GM10266 (cell line): ENCODE data around the gene AIP.

Experiments used
- DNase-seq: peaks from one replicate; pipeline ENCODE4 v3.0.0; 2012; ENCODE audit errors: extremely low spot score
- TF ChIP-seq, protein P1 (sequence below): IDR thresholded peaks from 2 replicates; pipeline ENCODE4 v1.5.1; 2012; ENCODE audit warnings: mild to moderate bottlenecking, low read depth; ENCODE audit not compliant: control insufficient read depth, insufficient read depth; ENCODE audit errors: missing control alignments

The AIP gene

DNA sequence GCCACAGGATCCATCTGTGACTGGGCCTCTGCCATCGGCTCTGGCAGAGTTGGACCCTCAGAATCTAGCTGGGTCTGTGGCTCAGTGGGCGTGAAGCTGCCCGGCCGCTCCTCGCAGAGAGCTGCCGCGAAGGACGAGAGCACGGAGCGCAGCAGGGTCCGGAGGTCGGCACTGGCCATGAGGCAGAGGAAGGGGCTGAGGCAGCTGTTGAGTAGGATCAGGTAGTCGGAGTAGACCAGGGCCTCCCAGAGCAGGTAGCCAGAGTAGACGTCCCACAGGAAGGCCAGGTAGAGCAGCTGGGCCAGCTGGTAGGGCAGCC lies 31.2 kb upstream of the AIP start:
- TF ChIP-seq, protein P1, sequence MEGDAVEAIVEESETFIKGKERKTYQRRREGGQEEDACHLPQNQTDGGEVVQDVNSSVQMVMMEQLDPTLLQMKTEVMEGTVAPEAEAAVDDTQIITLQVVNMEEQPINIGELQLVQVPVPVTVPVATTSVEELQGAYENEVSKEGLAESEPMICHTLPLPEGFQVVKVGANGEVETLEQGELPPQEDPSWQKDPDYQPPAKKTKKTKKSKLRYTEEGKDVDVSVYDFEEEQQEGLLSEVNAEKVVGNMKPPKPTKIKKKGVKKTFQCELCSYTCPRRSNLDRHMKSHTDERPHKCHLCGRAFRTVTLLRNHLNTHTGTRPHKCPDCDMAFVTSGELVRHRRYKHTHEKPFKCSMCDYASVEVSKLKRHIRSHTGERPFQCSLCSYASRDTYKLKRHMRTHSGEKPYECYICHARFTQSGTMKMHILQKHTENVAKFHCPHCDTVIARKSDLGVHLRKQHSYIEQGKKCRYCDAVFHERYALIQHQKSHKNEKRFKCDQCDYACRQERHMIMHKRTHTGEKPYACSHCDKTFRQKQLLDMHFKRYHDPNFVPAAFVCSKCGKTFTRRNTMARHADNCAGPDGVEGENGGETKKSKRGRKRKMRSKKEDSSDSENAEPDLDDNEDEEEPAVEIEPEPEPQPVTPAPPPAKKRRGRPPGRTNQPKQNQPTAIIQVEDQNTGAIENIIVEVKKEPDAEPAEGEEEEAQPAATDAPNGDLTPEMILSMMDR = no peak
- no peak for DNase-seq

DNA sequence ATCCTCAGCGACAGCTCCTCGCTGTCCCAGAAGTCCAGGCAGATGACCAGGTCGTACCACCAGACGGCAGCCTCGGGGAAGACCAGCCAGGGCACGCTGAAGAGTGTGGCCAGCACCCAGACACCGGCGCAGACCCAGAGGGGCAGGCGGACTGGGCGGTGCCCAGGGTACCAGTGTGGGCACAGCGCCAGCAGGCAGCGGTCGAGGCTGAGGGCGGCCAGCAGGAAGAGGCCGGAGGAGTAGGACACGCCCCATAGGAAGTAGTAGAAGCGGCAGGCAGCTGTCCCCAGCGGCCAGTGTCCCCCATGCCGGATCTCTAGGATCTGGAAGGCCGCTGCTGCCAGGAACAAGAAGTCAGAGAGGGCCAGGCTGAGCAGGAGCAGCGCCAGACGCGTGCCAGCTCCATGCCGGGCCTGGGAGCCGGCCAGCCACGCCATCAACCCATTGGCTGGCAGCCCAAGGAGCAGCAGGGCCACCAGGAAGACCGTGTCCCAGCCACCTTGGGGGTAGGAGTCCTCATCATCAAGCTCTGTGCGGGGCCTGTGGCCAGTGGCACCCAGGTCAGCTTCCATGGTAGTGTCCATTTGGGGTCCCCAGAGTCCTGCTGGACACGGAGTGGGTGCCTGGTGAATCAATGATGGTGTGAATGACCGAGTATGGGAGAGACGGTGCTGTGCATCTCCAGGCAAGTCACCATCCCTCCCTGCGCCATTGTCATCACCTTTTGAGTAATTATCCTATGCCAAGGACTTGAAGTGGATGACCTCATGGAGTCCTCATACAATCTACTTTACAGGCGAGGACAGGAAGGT lies 30.5 kb upstream of the AIP start, which contains the start of gene GPR152:
TSS of gene GPR152 (minus strand) at position 589 of the 812 bp plus-strand sequence. CDS start at position 584, 5 bp downstream.
- DNase-seq = no peak
- TF ChIP-seq, protein P1 = no peak

DNA sequence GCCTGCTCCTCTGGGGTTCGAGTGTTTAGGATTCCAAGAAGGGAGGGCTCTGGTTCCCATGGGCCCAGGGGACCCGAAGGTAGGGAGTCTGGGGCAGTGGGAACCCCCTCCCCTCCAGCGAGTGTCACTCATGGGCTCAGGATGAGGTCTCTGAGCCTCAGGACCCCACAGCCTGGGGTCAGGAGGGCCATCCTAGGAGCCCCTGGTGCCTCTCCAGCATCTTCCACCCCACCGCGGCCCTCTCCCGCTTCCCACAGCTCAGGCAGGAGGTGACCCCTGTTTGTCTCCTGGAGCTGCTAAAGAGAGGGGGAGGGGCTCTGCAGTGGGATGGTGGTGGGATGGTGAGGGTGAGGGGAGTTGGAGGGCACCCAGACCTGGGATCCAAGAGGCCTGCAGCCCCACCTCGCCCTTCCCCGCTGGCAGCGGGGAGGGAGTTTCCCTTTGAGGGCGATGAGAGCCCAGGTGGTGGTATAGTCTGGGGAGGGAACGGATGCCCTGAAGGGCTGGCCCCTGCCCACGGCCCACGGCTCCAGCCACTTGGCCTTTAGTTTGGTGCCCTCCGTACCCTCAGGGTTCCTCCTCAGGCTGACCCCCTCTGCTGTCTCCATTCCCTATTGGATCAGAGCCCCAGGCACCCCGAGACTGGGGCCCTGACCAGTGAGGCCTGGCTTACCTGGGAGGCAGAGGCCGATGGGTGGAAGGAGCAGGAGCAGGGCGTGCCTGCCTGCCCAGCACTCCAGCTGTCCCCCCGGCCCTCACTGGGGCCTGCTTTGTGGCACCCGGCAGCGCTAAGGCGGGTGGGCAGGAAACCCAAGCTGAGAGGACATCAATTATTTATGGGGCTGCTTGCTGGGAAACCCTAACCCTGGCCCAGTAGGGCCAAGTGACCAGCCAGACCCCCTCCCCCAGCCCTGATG lies 28.8 kb upstream of the AIP start:
- TF ChIP-seq, protein P1 = no peak
- no peak for DNase-seq

DNA sequence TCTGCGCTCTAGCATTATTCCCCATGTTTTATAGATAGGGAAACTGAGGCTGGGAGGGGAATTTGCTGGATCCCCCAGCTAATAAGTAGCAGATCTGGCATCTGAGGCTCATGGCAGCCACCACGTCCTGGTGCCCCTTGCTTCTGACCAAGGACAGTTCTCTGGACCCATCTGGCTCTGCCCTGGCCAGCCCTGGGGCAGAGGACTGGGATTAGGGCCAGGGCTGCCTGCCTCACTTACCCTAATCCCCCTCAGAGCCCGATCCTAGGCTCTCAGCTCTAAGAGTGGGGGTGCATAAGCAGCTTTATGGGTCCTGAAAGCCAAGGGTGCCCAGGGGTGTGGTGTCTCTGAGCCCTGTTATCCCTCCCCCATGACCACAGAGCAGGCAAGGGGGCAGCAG lies 27.8 kb upstream of the AIP start, which contains the start of gene CABP4:
TSS of gene CABP4 (plus strand) at position 301 of the 400 bp plus-strand sequence. CDS start at position 371, 70 bp downstream.
- TF ChIP-seq, protein P1 = no peak
- DNase-seq = no peak

DNA sequence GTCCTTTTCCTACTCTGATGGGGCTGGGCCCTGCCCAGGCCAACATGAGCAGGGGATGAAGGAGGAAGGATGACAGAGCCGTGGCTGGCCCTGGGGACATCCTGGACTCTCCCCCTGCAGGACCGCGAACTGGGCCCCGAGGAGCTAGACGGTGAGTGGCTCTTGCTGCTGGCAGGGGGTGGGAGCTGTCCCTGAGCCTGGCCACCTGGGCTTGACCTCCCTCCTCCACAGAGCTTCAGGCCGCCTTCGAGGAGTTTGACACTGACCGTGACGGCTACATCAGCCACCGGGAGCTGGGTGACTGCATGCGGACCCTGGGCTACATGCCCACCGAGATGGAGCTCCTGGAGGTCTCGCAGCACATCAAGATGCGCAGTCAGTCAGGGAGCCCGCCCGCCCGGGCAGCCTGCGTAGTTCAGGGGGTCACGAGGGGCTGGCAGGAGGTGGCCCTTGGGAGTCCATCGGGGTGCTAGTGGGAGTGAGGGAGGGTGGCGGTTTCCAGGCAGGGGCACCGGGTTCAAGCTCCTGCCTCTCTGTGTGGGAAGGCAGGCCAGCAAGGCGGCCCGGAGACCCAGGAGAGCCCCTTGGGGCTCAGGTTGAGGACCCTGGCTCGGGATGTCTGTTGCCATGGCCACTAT lies 26.6 kb upstream of the AIP start:
- no peak for DNase-seq
- TF ChIP-seq, protein P1 = no peak

DNA sequence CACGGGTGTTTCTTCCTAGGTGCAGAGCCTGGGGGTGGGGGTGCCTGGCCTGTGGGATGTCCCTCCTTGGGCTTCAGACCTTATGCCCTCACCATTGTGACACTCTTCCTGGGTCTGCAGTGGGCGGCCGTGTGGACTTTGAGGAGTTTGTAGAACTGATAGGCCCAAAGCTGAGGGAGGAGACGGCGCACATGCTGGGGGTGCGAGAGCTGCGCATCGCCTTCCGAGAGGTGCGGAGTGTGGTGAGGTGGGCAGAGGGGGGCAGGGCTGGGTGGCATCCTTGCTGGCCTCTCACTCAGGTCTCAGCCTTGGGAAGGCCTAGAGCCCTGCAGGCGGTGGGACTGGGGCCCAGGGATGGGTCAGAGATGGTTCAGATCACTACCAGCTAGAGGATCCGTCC lies 25.4 kb upstream of the AIP start:
- DNase-seq = no peak
- TF ChIP-seq, protein P1 = no peak
